ENCODE results near the gene JPH3.
"Not testable (repeated sequence)": the region's sequence is repeated elsewhere in the genome, so short reads cannot be mapped to it uniquely, and the experiment has no call there.

JPH3 gene

DNA sequence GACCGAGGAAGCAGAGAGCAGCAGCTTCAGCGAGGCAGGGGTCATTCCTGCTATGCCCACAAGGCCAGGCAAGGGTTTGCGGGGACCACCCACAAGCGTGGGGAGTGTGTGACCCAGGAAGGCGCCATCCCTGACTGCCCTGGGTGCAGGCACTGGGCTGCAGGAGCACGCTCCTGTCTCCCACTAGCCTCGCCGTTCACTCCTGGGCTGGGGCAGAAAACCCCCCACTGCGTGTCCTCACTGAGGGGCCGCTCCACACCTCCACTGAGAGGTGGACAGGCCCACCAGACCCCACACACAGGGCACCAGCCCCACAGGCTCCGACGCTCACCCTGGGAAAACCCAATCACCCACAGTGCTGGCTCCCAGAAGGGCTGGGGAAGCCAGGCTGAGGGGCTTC lies 107.4 kb downstream of the JPH3 start:
- TF ChIP-seq, protein P1, sequence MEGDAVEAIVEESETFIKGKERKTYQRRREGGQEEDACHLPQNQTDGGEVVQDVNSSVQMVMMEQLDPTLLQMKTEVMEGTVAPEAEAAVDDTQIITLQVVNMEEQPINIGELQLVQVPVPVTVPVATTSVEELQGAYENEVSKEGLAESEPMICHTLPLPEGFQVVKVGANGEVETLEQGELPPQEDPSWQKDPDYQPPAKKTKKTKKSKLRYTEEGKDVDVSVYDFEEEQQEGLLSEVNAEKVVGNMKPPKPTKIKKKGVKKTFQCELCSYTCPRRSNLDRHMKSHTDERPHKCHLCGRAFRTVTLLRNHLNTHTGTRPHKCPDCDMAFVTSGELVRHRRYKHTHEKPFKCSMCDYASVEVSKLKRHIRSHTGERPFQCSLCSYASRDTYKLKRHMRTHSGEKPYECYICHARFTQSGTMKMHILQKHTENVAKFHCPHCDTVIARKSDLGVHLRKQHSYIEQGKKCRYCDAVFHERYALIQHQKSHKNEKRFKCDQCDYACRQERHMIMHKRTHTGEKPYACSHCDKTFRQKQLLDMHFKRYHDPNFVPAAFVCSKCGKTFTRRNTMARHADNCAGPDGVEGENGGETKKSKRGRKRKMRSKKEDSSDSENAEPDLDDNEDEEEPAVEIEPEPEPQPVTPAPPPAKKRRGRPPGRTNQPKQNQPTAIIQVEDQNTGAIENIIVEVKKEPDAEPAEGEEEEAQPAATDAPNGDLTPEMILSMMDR (IDR thresholded peaks at IDR 0.05; ENCODE audit: unreplicated experiment in 3 of 3): no peak
- H3K27me3 Mint-ChIP-seq (ENCODE audit: low read depth): peaks cover 1% of the 10 kb centered on the region
- no peak overlapping the region for H3K27ac Mint-ChIP-seq
- peaks cover 16% of the 10 kb centered on the region for H3K36me3 Mint-ChIP-seq (ENCODE audit: low read depth)
- peaks cover 6% of the 10 kb centered on the region for H3K4me1 Mint-ChIP-seq
- no peak overlapping the region for H3K4me3 Mint-ChIP-seq
- no peaks in the 10 kb centered on the region for H3K9me3 Mint-ChIP-seq

DNA sequence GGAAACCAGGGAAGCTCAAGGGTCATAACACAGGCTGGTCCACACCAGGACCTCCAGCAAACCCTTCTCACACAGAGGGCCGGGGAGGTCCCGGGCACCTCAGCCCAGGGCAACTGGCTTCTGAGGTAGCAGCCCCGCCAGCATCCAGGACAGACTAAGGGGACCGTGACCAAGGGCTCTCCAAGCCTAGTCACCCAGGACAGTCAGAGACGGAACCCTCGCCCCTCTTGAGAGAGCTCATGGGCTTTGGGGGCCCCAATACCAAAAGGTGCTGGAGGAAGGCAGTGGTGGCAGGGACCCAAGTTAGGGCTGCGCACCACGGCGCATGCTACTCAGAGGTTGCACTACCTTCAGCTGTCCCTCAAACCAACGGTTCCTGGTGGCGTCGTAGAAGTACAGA lies 108.6 kb downstream of the JPH3 start:
- no peak overlapping the region for H3K27ac Mint-ChIP-seq
- no peak overlapping the region for H3K4me3 Mint-ChIP-seq
- TF ChIP-seq, protein P1 (IDR thresholded peaks at IDR 0.05; ENCODE audit: unreplicated experiment in 3 of 3): no peak
- H3K36me3 Mint-ChIP-seq (ENCODE audit: low read depth): peaks cover 25% of the 10 kb centered on the region
- H3K9me3 Mint-ChIP-seq: no peaks in the 10 kb centered on the region
- no peaks in the 10 kb centered on the region for H3K27me3 Mint-ChIP-seq (ENCODE audit: low read depth)
- no peaks in the 10 kb centered on the region for H3K4me1 Mint-ChIP-seq

DNA sequence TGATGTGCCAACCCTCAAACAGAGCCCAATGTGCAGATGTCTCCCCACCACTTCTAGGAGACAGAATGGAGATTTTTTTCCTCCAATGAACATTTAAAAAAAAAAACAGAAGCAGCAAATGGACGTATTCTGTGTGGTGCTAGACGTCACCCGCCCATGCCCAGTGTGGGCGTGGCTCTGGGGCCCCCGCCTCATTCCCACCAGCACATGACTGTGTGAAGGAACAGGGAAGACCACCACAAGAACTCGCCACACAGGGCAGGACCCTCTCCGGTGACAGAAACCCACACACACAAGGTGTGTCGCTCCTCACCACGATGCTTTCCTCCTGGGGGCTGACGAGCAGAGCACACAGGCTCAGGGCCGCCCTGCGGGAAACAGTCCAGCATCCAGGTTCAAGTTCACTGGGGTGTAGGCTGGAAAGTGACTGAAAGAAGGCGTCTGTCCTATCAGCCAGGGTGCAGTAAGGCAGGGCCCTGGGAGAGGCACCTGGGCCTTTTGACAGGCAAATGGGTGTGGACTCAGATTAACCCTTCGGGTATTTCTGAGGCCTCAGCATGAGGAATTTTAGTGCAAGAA lies 110.0 kb downstream of the JPH3 start:
- peaks cover 25% of the 10 kb centered on the region for H3K36me3 Mint-ChIP-seq (ENCODE audit: low read depth)
- H3K9me3 Mint-ChIP-seq: no peaks in the 10 kb centered on the region
- no peaks in the 10 kb centered on the region for H3K4me1 Mint-ChIP-seq
- H3K4me3 Mint-ChIP-seq: no peak overlapping the region
- TF ChIP-seq, protein P1 (IDR thresholded peaks at IDR 0.05; ENCODE audit: unreplicated experiment in 3 of 3): no peak
- H3K27ac Mint-ChIP-seq: no peak overlapping the region
- no peaks in the 10 kb centered on the region for H3K27me3 Mint-ChIP-seq (ENCODE audit: low read depth)

DNA sequence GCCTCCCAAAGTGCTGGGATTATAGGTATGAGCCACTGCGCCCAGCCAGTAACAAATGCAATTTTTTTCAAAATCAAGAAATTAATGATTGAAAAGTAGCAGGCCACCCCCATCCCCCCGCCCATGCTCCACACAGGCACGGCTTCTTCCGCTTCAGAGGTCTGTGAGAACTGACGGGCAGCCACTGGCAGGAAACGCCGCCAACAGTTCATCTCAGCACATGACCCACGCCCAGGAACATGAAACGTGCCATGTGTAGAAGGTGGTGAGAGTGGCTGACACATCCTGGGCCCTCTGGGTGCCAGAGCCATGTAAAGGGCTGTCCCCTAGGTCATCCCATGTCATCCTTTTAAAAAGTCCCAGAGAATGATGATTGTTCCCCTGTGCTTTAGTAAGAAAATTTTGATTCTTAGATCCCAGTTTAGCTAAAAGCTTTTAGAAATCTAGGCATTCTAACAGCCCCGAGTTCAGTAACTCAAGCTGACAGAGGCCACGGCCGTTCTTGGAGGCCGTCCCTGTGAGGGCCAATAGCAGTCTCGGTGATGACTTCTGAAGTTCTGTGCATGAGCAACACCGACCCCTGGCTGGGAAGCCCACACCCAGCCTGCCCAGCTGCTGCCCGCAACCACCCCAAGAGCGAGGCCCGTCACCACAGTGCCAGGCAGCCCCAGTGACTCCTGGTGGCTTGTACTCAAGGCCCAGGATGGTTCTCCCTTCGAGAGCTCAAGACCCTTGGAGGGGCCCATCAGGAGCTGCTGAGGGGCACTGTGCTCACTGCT lies 111.3 kb downstream of the JPH3 start:
- Mint-ChIP-seq H3K4me3 (no peak overlapping the region), H3K4me1 (no peaks in the 10 kb centered on the region), H3K9me3 (no peaks in the 10 kb centered on the region), H3K36me3 (ENCODE audit: low read depth) (peaks cover 28% of the 10 kb centered on the region), H3K27me3 (ENCODE audit: low read depth) (no peaks in the 10 kb centered on the region), H3K27ac (no peak overlapping the region)
- TF ChIP-seq, protein P1 (IDR thresholded peaks at IDR 0.05; ENCODE audit: unreplicated experiment in 3 of 3): no peak

DNA sequence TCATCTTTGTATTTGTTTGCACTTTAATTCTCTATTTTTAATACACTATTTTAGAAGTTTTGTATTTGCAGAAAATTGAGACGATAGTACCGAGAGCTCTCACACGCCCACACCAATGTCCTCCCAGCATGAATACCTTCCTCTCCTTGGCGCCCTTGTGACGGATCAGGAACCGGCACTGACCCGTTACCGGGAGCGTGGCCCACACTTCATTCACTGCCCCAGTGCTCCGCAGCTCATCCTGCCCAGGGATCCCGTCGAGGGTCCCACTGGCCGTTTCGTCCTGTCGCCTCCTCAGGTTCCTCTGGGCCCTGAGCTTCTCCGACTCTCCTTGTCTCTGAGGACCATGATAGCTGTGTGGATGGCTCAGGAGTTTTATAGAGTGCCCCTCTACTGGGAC lies 112.9 kb downstream of the JPH3 start:
- Mint-ChIP-seq H3K27me3 (ENCODE audit: low read depth) (no peaks in the 10 kb centered on the region), H3K4me1 (no peaks in the 10 kb centered on the region), H3K27ac (no peak overlapping the region), H3K4me3 (no peak overlapping the region), H3K36me3 (ENCODE audit: low read depth) (peaks cover 40% of the 10 kb centered on the region), H3K9me3 (no peaks in the 10 kb centered on the region)
- TF ChIP-seq, protein P1 (IDR thresholded peaks at IDR 0.05; ENCODE audit: unreplicated experiment in 3 of 3): no peak

DNA sequence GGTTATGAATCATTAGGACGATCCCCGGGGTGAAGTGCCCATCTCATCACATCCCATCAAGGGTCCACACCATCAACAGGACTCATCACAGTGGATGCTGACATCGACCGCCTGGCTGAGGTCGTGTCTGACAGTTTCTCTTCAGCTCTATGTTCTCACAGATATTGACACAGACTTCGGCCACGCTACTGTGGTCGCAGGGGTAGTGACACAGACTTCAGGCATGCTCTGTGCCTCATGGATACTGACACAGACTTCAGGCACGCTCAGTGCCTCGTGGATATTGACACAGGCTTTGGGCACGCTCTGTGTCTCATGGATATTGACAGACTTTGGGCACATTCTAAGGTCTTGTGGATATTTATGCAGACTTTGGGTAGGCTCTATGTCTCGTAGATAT lies 113.3 kb downstream of the JPH3 start:
- no peaks in the 10 kb centered on the region for H3K4me1 Mint-ChIP-seq
- H3K9me3 Mint-ChIP-seq: no peaks in the 10 kb centered on the region
- TF ChIP-seq, protein P1 (IDR thresholded peaks at IDR 0.05; ENCODE audit: unreplicated experiment in 3 of 3): no peak

DNA sequence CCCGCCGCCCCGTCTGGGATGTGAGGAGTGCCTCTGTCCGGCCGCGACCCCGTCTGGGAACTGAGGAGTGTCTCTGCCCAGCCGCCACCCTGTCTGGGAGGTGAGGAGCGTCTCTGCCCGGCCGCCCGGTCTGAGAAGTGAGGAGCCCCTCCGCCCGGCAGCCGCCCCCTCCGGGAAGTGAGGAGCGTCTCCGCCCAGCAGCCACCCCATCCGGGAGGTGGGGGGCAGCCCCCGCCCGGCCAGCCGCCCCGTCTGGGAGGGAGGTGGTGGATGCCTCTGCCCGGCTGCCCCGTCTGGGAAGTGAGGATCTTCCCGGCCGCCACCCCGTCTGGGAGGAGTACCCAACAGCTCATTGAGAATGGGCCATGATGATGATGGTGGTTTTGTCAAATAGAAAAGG lies 116.5 kb downstream of the JPH3 start:
- not testable (repeated sequence) for H3K4me3 Mint-ChIP-seq; H3K9me3 Mint-ChIP-seq; H3K27ac Mint-ChIP-seq; H3K27me3 Mint-ChIP-seq (ENCODE audit: low read depth)
- Mint-ChIP-seq H3K36me3 (ENCODE audit: low read depth) (peaks cover 63% of the 10 kb centered on the region), H3K4me1 (peaks cover 19% of the 10 kb centered on the region)

More for the DNA sequence above, 113.3 kb downstream of the JPH3 start:
- no peak overlapping the region for H3K4me3 Mint-ChIP-seq
- H3K27me3 Mint-ChIP-seq (ENCODE audit: low read depth): no peaks in the 10 kb centered on the region
- peaks cover 42% of the 10 kb centered on the region for H3K36me3 Mint-ChIP-seq (ENCODE audit: low read depth)
- no peak overlapping the region for H3K27ac Mint-ChIP-seq
